CD14-positive monocyte (primary cell): ENCODE measurements around the gene DCANP1. TPM values are rescaled to one million over a fixed set of nuclear protein-coding genes. Genes with fewer than 3 reads are reported as not detected.

ENCODE experiments used
- DNase-seq, 3 donors: peaks; one replicate each; pipeline ENCODE4 v3.0.0-alpha.2; 2011 to 2022
- H2AFZ ChIP-seq: 2 replicates; pipeline ENCODE4 v1.6.0; 2012; ENCODE audit warnings: mild to moderate bottlenecking, low read depth, low read length, inconsistent platforms; ENCODE audit not compliant: insufficient read depth, poor library complexity, severe bottlenecking
- H3K27ac ChIP-seq, 2 donors: 1 replicate in 1 of 2; 2 replicates in 1 of 2; pipeline ENCODE4 v1.5.1; 2012 to 2013; ENCODE audit warnings: low read length in 2 of 2, control low read depth in 1 of 2, inconsistent platforms in 1 of 2, low read depth in 1 of 2, mild to moderate bottlenecking in 1 of 2
- H3K27me3 ChIP-seq, 2 donors: one replicate each; pipeline versions ENCODE4 v1.6.0 to v1.6.1; 2011 to 2013; ENCODE audit warnings: low read length in 2 of 2; ENCODE audit not compliant: control insufficient read depth in 2 of 2, insufficient read depth in 2 of 2
- H3K36me3 ChIP-seq, 2 donors: replicated peaks in 1 of 2; 1 replicate in 1 of 2; 2 replicates in 1 of 2; pipeline versions ENCODE4 v1.5.1 to v1.6.1; 2012 to 2013; ENCODE audit warnings: low read length in 2 of 2, control low read depth in 1 of 2, inconsistent platforms in 1 of 2, mild to moderate bottlenecking in 1 of 2; ENCODE audit not compliant: insufficient read depth in 2 of 2, control insufficient read depth in 1 of 2
- H3K4me1 ChIP-seq, 2 donors: 1 replicate in 1 of 2; 2 replicates in 1 of 2; pipeline versions ENCODE4 v1.5.1 to v1.6.1; 2012 to 2013; ENCODE audit warnings: low read length in 2 of 2, control low read depth in 1 of 2, inconsistent platforms in 1 of 2, mild to moderate bottlenecking in 1 of 2, moderate library complexity in 1 of 2; ENCODE audit not compliant: insufficient read depth in 2 of 2, control insufficient read depth in 1 of 2
- H3K4me2 ChIP-seq: replicated peaks from 2 replicates; pipeline ENCODE3; 2012; ENCODE audit warnings: low read length, moderate library complexity, mild to moderate bottlenecking; ENCODE audit not compliant: poor library complexity, severe bottlenecking; ENCODE audit errors: extremely low read depth
- H3K4me3 ChIP-seq, 3 experiments: fragments of 200-600 bp in 1 of 3; sonication (generic) in 1 of 3; replicated peaks in 1 of 3; 1 replicate in 2 of 3; 2 replicates in 1 of 3; pipeline ENCODE4 v1.5.1; 2011 to 2013; ENCODE audit warnings: low read length in 3 of 3, mild to moderate bottlenecking in 3 of 3, control low read depth in 2 of 3, low read depth in 2 of 3, inconsistent platforms in 1 of 3, moderate library complexity in 1 of 3
- H3K79me2 ChIP-seq: 2 replicates; pipeline ENCODE4 v1.6.0; 2012; ENCODE audit warnings: mild to moderate bottlenecking, control low read depth, inconsistent platforms, low read length, moderate library complexity; ENCODE audit not compliant: insufficient read depth
- H3K9ac ChIP-seq: 2 replicates; pipeline ENCODE4 v1.6.0; 2017; ENCODE audit warnings: low read length, mild to moderate bottlenecking; ENCODE audit not compliant: insufficient read depth, poor library complexity, severe bottlenecking
- H3K9me3 ChIP-seq, 2 donors: replicated peaks in 1 of 2; 1 replicate in 1 of 2; 2 replicates in 1 of 2; pipeline versions ENCODE4 v1.5.1 to v1.6.1; 2012 to 2013; ENCODE audit warnings: low read length in 2 of 2, control low read depth in 1 of 2; ENCODE audit not compliant: control insufficient read depth in 1 of 2, insufficient read depth in 1 of 2
- H4K20me1 ChIP-seq: 2 replicates; pipeline ENCODE4 v1.6.0; 2012; ENCODE audit warnings: mild to moderate bottlenecking, low read length, control low read depth, moderate library complexity; ENCODE audit not compliant: insufficient read depth
- H3K27ac Mint-ChIP-seq, 7 donors: one replicate each; pipeline ENCODE4 v1.8.0; 2020; ENCODE audit warnings: mild to moderate bottlenecking in 7 of 7, mixed read lengths in 7 of 7, moderate library complexity in 6 of 7, inconsistent platforms in 2 of 7
- H3K27me3 Mint-ChIP-seq, 3 donors: one replicate each; pipeline ENCODE4 v1.8.0; 2021 to 2022; ENCODE audit warnings: low read depth in 3 of 3, mild to moderate bottlenecking in 3 of 3, mixed read lengths in 3 of 3, moderate library complexity in 3 of 3, inconsistent platforms in 1 of 3
- H3K36me3 Mint-ChIP-seq, 2 donors: one replicate each; pipeline ENCODE4 v1.8.0; 2020; ENCODE audit warnings: mixed read lengths in 2 of 2, inconsistent platforms in 1 of 2, mild to moderate bottlenecking in 1 of 2
- H3K4me1 Mint-ChIP-seq: one replicate; pipeline ENCODE4 v1.8.0; 2020; ENCODE audit warnings: mild to moderate bottlenecking, mixed read lengths
- H3K4me3 Mint-ChIP-seq, 2 donors: one replicate each; pipeline ENCODE4 v1.8.0; 2020; ENCODE audit warnings: mild to moderate bottlenecking in 2 of 2, mixed read lengths in 2 of 2, moderate library complexity in 1 of 2
- H3K9me3 Mint-ChIP-seq, 7 donors: one replicate each; pipeline ENCODE4 v1.8.0; 2020 to 2022; ENCODE audit warnings: mixed read lengths in 7 of 7, mild to moderate bottlenecking in 6 of 7, moderate library complexity in 6 of 7, inconsistent platforms in 2 of 7
- CTCF ChIP-seq: fragments of 200-600 bp; IDR thresholded peaks from one replicate; pipeline ENCODE4 v1.8.0; 2022; ENCODE audit warnings: antibody characterized with exemption, mild to moderate bottlenecking
- WGBS: methylation state at CpG from one replicate; pipeline ENCODE4 v1.1.5; 2013; ENCODE audit warnings: missing lambda C conversion rate; ENCODE audit not compliant: insufficient coverage; 5-methylcytosine and 5-hydroxymethylcytosine counted together
- intact Hi-C, 2 donors: fragments of 100-400 bp; cut with micrococcal nuclease; formaldehyde crosslinking; loops; one replicate each; pipeline versions ENCODE4 v1.15.0 to v1.15.1; 2023
- polyA plus RNA-seq, 3 donors: library from polyadenylated mRNA; depleted of rRNA in 1 of 3; unstranded in 2 of 3; stranded (reverse) in 1 of 3; fragments of 300-500 nt in 2 of 3; fragments of >200 nt in 1 of 3; fragmentation: Illumina TruSeq in 2 of 3; gene quantifications; 1 replicate in 2 of 3; 2 replicates in 1 of 3; pipeline ENCODE4 v1.2.3, GENCODE V29; 2012 to 2021

Gene DCANP1
- polyA plus RNA-seq, 3 donors: 0.14 to 0.85 (median 0.15) TPM

DNA sequence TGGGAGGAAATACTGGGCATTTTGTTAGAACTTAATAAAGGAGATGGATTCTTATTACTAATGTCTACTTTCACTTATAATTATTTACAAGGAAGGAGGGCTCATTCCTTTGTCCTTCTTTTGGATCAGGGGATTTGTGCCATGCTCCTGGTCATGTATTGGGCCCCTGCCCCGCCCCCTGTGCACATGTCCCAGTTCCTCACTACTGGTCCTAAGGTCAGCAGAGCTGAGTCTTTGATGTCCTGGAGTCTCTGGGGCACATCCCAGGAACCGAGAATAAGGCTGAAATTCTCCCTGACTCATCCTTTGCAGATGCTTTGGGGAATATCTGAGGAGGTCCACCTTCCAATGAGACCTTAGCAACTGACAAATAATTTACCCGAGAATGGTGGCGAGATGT lies 24.6 kb upstream of the DCANP1 start:
- Mint-ChIP-seq H3K27ac (no peak overlapping the region), H3K4me1 (peaks cover under 1% of the 10 kb centered on the region), H3K27me3 (peaks cover 22 to 54% (median 24%) of the 10 kb centered on the region in 3 donors), H3K9me3 (peaks cover 0 to 1% (median 0%) of the 10 kb centered on the region in 7 donors), H3K4me3 (no peak overlapping the region), H3K36me3 (no peaks in the 10 kb centered on the region)
- Histone ChIP-seq H3K4me1 (no peaks in the 10 kb centered on the region), H3K27me3 (peaks cover 4 to 36% of the 10 kb centered on the region in 2 donors), H3K9ac (no peak overlapping the region), H3K4me3 (no peak overlapping the region), H3K9me3 (no peaks in the 10 kb centered on the region), H4K20me1 (no peaks in the 10 kb centered on the region), H3K27ac (no peak overlapping the region), H3K4me2 (no peak overlapping the region), H3K79me2 (no peaks in the 10 kb centered on the region), H2AFZ (no peak overlapping the region), H3K36me3 (no peaks in the 10 kb centered on the region)
- intact Hi-C loops: no loop called here
- 100% methylated on average over 2 of the region's 4 CpGs for WGBS
- DNase-seq: no peak
- TF ChIP-seq CTCF: no peak

- H2AFZ ChIP-seq: no peak overlapping the region
- peaks cover 30 to 64% (median 31%) of the 10 kb centered on the region in 3 donors for H3K27me3 Mint-ChIP-seq
- H3K79me2 ChIP-seq: no peaks in the 10 kb centered on the region
- H3K36me3 Mint-ChIP-seq: no peaks in the 10 kb centered on the region
- no peaks in the 10 kb centered on the region for H4K20me1 ChIP-seq
- H3K4me3 Mint-ChIP-seq: no peak overlapping the region
- peaks cover 0 to 3% (median 0%) of the 10 kb centered on the region in 7 donors for H3K9me3 Mint-ChIP-seq
- no peak overlapping the region for H3K9ac ChIP-seq
- no peak overlapping the region for H3K27ac ChIP-seq
- intact Hi-C loops: loop anchor here in 1 of 2 donors (5.0 kb wide), 1 partner anchor 97 kb away; no protein-coding TSS in a partner anchor
- peaks cover 7 to 9% of the 10 kb centered on the region in 2 donors for H3K4me1 ChIP-seq
- DNase-seq: no peak
- peaks cover 8 to 47% of the 10 kb centered on the region in 2 donors for H3K27me3 ChIP-seq
- no peak overlapping the region for H3K4me3 ChIP-seq
- TF ChIP-seq CTCF: no peak
- no peak overlapping the region for H3K27ac Mint-ChIP-seq
- no peak overlapping the region for H3K4me2 ChIP-seq
- no peaks in the 10 kb centered on the region for H3K9me3 ChIP-seq
- WGBS: 80% methylated on average over 1 of the region's 5 CpGs
- H3K36me3 ChIP-seq: no peaks in the 10 kb centered on the region
- peaks cover 9% of the 10 kb centered on the region for H3K4me1 Mint-ChIP-seq
Observed at GRCh38 chr5:135469911-135470310, 22.8 kb upstream of the DCANP1 start.
